Neuron (in vitro differentiated cells): ENCODE measurements around the gene AMFR.
A peak's percentile ranks its signal among the peaks of the same experiment; 100 is the strongest.

Experiments used
- H2AFZ ChIP-seq: one replicate; pipeline ENCODE4 v1.6.1; 2013; ENCODE audit warnings: low read depth, mild to moderate bottlenecking, inconsistent platforms, low read length, moderate library complexity
- H3K27me3 ChIP-seq: one replicate; pipeline ENCODE4 v1.6.1; 2013; ENCODE audit warnings: low read length; ENCODE audit not compliant: insufficient read depth
- H3K36me3 ChIP-seq: one replicate; pipeline ENCODE4 v1.6.1; 2013; ENCODE audit warnings: low read length; ENCODE audit not compliant: insufficient read depth
- H3K4me1 ChIP-seq: one replicate; pipeline ENCODE4 v1.6.1; 2013; ENCODE audit warnings: low read length; ENCODE audit not compliant: insufficient read depth
- H3K4me3 ChIP-seq: 2 replicates; pipeline ENCODE4 v1.5.1; 2013; ENCODE audit warnings: mild to moderate bottlenecking, low read length, moderate library complexity
- H3K9me3 ChIP-seq: one replicate; pipeline ENCODE4 v1.6.1; 2013; ENCODE audit warnings: low read length

AMFR gene

DNA sequence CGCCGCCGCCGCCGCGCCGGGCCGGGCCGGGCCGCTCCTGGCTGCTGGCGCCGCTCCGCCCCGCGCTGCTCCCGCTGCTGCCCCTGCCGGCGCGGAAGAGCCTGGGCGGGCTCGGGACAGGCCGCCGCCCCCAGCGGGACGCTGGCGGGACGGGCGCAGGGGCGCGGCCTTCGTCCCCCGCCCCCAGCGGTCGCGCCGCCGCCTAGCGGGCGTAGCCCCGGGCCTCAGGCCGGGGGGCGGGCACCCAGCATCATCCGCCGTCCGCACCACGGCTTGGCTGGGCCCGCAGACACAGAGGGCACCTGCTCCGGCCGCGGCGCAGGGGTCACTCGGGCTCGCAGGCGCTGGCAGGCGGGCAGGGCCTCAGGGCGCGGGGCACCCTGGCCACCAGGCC lies at the start of gene AMFR:
AMFR (minus strand) TSS at position 107 of the 394 bp plus-strand sequence. CDS start 218 bp downstream, outside the sequence.
- H3K4me3 ChIP-seq = peak within 1 kb of the TSS; percentile 63
- peak within 1 kb of the TSS; percentile 67 for H2AFZ ChIP-seq
- no peaks in the 10 kb centered on the region for H3K9me3 ChIP-seq
- peaks cover 19% of the 10 kb centered on the region for H3K4me1 ChIP-seq
- H3K27me3 ChIP-seq = no peaks in the 10 kb centered on the region
- peaks cover 11% of the 10 kb centered on the region for H3K36me3 ChIP-seq

DNA sequence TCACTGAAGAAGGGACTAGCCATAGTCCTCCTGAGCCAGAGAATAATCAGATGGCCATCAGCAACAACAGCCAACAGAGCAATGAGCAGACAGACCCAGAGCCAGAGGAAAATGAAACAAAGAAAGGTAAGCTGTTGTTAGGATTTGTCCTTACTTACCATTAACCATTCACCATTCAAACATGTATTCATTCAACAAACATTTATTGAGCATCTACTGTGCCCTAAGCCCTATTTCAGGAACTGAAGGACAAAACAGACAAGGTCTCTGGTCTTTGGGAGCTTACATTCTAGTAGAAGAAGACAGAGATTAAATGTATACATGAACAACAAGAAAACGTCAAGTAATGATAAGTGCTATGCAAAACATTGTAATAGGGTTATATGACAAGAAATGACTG lies 45.3 kb upstream of the AMFR start:
- no peaks in the 10 kb centered on the region for H3K9me3 ChIP-seq
- H3K27me3 ChIP-seq = no peaks in the 10 kb centered on the region
- no peak overlapping the region for H2AFZ ChIP-seq
- H3K4me1 ChIP-seq = no peaks in the 10 kb centered on the region
- H3K36me3 ChIP-seq = peaks cover 87% of the 10 kb centered on the region
- no peak overlapping the region for H3K4me3 ChIP-seq

GRCh38 chr16:56470232-56470631 lies 44.9 kb upstream of the AMFR start:
- Histone ChIP-seq H3K4me1 (no peaks in the 10 kb centered on the region), H3K36me3 (peaks cover 85% of the 10 kb centered on the region), H3K9me3 (no peaks in the 10 kb centered on the region)

DNA sequence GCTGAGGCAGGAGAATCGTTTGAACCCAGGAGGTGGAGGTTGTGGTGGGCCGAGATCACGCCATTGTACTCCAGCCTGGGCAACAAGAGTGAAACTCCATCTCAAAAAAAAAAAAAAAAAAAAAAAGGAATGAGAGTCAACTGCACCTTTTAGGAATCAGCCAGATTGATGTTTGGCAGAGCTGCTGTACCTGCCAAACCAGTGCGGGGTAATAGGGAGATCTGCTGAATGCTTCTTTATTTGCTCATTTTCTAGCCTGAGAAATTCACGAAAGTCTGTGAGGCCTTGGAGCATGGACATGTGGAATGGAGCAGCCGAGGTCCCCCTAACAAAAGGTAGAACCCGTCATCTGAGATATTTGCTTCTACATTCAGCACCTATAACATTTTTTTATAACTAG lies 44.4 kb upstream of the AMFR start:
- H3K9me3 ChIP-seq = no peaks in the 10 kb centered on the region
- H3K4me3 ChIP-seq = no peak overlapping the region
- peaks cover 82% of the 10 kb centered on the region for H3K36me3 ChIP-seq
- H2AFZ ChIP-seq = no peak overlapping the region
- H3K27me3 ChIP-seq = no peaks in the 10 kb centered on the region
- H3K4me1 ChIP-seq = no peaks in the 10 kb centered on the region

More at GRCh38 chr16:56470232-56470631, 44.9 kb upstream of the AMFR start:
- Histone ChIP-seq H2AFZ (no peak overlapping the region), H3K27me3 (no peaks in the 10 kb centered on the region), H3K4me3 (no peak overlapping the region)

DNA sequence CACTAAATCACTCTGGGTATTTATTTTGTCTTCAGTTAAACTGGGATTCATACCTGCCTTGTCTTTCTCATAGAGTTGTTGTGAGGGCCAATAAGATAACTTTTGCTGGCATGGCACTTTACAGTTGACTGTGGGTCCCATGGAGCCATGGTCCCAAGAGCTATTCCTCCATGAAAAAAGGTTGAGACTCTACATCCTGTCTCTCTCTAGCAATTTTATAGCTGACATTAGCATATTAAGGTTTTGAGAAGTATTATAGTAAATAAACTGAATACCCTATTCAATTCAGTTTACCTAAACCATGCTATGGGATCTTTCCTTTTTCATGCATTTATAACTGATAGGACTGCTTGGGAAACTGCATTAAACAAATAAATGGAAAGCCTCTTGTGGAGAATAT lies 43.5 kb upstream of the AMFR start:
- Histone ChIP-seq H2AFZ (no peak overlapping the region), H3K4me3 (no peak overlapping the region), H3K27me3 (no peaks in the 10 kb centered on the region), H3K4me1 (no peaks in the 10 kb centered on the region), H3K9me3 (no peaks in the 10 kb centered on the region), H3K36me3 (peaks cover 84% of the 10 kb centered on the region)

DNA sequence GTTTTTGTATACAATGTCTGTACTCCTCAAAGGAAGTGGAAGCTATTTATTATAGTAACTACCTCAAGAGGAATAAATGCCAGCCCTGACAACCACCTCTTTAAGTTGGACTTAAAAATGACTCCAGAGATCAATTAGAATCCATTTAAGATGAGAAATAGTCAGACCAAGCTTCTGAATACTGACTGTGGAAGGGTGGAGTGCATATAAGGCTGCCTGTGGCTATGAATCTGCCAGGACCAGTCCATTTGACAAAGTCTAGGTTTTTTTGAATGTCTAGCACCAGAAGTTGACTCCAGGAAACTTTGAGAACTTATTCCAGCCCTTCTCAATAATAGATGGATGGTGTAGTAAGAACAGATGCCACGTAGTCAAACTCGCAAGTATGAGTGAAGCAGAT lies 41.0 kb upstream of the AMFR start:
- no peaks in the 10 kb centered on the region for H3K4me1 ChIP-seq
- H3K27me3 ChIP-seq = no peaks in the 10 kb centered on the region
- H3K36me3 ChIP-seq = peaks cover 78% of the 10 kb centered on the region
- no peak overlapping the region for H2AFZ ChIP-seq
- no peaks in the 10 kb centered on the region for H3K9me3 ChIP-seq
- no peak overlapping the region for H3K4me3 ChIP-seq

DNA sequence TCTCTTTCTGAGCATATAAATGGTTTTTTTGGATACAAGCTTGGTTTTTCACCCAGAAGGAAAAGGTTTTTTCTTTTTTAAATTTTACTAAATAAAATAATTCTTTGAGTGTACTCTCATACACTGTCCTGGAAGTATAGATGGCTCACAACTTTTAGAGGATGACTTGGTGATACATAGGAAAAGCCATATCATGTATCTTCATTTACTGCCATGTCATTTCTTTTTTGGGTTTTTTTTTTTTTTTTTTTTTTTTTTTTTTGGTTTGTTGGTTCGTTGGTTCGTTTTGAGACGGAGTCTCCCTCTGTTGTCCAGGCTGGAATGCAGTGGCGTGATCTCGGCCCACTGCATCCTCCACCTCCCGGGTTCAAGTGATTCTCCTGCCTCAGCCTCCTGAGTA lies 37.8 kb upstream of the AMFR start:
- Histone ChIP-seq H3K27me3 (no peaks in the 10 kb centered on the region), H3K9me3 (no peaks in the 10 kb centered on the region), H3K36me3 (peaks cover 74% of the 10 kb centered on the region), H2AFZ (no peak overlapping the region), H3K4me3 (no peak overlapping the region), H3K4me1 (no peaks in the 10 kb centered on the region)

DNA sequence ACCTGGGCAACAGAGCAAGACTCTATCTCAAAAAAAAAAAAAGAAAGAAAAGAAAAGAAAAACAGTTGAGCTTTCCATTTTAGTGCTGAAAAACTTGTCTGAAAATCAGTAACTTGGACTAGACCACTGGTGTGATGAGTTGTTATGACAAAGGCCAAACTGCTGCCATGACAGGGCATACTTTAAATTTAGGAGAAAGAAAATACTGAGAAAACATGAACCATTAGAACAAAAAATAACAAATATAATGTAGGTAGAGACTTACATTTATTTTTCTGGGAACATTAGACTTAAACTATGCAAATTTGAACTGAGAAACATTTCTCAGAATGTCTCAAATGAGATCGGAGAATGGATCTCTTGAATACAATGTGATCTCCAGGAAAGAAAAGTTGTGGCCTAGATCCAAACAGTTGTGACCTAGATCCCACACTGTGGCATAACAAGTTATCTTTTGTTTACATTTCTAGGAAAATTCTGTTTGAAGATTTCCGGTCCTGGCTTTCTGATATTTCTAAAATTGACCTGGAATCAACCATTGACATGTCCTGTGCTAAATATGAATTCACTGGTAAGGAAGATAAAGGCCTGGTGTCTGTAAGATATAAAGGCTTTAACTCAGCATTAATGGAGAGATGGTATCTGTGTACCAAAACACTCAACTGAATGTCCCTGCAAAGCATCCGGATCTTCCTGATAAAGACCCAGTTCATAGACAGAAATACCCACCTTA lies 36.9 kb upstream of the AMFR start:
- Histone ChIP-seq H3K4me3 (no peak overlapping the region), H3K9me3 (no peaks in the 10 kb centered on the region), H3K27me3 (no peaks in the 10 kb centered on the region), H2AFZ (no peak overlapping the region), H3K36me3 (peaks cover 77% of the 10 kb centered on the region), H3K4me1 (no peaks in the 10 kb centered on the region)

DNA sequence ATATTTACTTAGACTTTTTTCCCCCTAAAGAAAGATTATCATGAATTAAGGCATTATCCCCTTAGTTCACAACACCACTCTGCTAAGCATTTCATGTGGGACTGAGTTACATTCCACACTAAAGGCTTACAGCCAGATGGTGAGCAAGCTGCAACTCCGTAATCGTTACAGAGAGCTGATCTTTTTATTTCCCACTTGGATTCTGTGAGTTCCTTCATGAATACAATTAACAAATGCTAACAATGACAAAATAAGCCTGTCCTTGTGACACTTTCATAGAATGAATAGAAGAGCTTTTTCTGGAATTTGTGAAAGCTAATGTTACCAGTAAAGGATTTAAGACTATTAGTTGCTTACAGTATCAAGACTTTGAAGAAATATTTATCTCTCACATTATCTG lies 34.8 kb upstream of the AMFR start:
- no peaks in the 10 kb centered on the region for H3K9me3 ChIP-seq
- H3K4me3 ChIP-seq = no peak overlapping the region
- no peaks in the 10 kb centered on the region for H3K27me3 ChIP-seq
- peaks cover 73% of the 10 kb centered on the region for H3K36me3 ChIP-seq
- no peak overlapping the region for H2AFZ ChIP-seq
- H3K4me1 ChIP-seq = no peaks in the 10 kb centered on the region

GRCh38 chr16:56457927-56458470 lies 32.7 kb upstream of the AMFR start:
- Histone ChIP-seq H3K27me3 (no peaks in the 10 kb centered on the region), H3K4me3 (no peak overlapping the region), H3K9me3 (no peaks in the 10 kb centered on the region), H2AFZ (no peak overlapping the region), H3K36me3 (peaks cover 75% of the 10 kb centered on the region), H3K4me1 (no peaks in the 10 kb centered on the region)

DNA sequence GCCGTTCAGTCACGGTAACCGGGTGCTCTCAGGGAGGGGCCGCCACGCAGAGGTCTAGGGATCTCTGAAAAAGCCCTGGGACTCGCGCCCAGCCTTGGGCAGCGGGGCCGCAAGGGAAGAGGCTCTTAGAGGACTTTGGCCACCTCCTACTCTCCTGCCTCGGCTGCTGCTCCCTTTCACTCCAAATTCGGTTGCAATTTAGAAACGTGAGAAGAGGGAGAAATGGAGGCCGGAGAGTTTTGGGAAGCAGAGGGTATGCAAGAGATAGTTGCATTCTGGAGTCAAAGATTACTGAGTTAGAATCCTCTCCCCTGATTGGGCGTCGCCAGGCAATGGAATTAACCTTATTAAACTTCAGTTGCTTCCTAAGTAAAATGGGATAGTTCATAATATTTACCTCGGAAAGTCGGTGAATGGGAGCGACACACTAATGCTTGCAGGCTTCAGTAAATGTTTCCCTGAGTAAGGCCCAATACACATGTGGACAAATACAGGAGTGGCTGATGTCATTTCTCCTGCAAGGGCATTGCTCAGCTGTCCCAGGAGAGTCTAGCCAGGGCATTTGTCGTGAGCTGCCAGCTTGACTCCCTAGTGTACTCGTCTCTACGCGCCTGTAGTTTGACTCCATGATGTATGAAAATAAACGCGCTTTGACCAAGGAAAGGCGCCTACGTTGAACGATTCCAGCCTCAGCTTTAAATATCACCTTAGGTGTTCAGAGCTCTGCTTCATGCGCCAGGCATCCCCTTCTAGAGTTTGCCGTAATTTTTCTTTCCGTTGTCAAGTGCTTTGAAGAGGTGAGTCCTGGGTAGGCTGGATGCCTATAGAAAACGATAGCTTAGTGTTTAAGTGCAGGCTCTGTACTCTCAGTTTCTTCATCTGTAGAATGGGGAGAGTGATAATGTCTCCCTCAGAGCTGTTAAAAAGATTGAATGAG lies 26.7 kb upstream of the AMFR start:
- peaks cover 41% of the 10 kb centered on the region for H3K36me3 ChIP-seq

GRCh38 chr16:56450986-56451752 lies 25.8 kb upstream of the AMFR start, which contains the start of the genes NUDT21 and OGFOD1:
Gene NUDT21, minus strand, starts transcription at chr16:56451332. Its CDS starts 130 bp downstream, at chr16:56451202.
Gene OGFOD1, plus strand, starts transcription at chr16:56451554. Its CDS starts 59 bp downstream, at chr16:56451613.
- H3K27me3 ChIP-seq = no peaks in the 10 kb centered on the region
- peak within 1 kb of the TSS; percentile 66 for H2AFZ ChIP-seq
- H3K9me3 ChIP-seq = no peaks in the 10 kb centered on the region
- H3K36me3 ChIP-seq = peaks cover 43% of the 10 kb centered on the region
- peak within 1 kb of the TSS; percentile 82 for H3K4me3 ChIP-seq
- H3K4me1 ChIP-seq = peaks cover 32% of the 10 kb centered on the region

More for the DNA sequence above, 26.7 kb upstream of the AMFR start:
- Histone ChIP-seq H3K27me3 (no peaks in the 10 kb centered on the region), H2AFZ (peak overlapping the region; percentile 66), H3K4me3 (peak overlapping the region; percentile 82), H3K4me1 (peaks cover 32% of the 10 kb centered on the region), H3K9me3 (no peaks in the 10 kb centered on the region)
